Thyroid gland (tissue), 4 donors: Measurements from ENCODE around the gene PRSS3. TPM values are rescaled to one million over a fixed set of nuclear protein-coding genes. Genes with fewer than 3 reads are reported as not detected.
"Not testable (repeated sequence)": the region's sequence is repeated elsewhere in the genome, so short reads cannot be mapped to it uniquely, and the experiment has no call there.

ENCODE experiments used
- DNase-seq, 2 donors: peaks; one replicate each; pipeline ENCODE4 v3.0.0-alpha.2; 2019
- H3K27ac ChIP-seq, 3 donors: fragments of 200-600 bp; sonication (generic); 1 replicate in 2 of 3; 2 replicates in 1 of 3; pipeline ENCODE4 v1.5.1; 2016 to 2019; ENCODE audit warnings: mild to moderate bottlenecking in 1 of 3, moderate library complexity in 1 of 3
- H3K27me3 ChIP-seq: fragments of 200-600 bp; sonication (generic); one replicate; pipeline ENCODE4 v1.5.1; 2019
- H3K36me3 ChIP-seq, 2 donors: fragments of 200-600 bp; sonication (generic); one replicate each; pipeline ENCODE4 v1.5.1; 2016 to 2019
- H3K4me1 ChIP-seq, 2 donors: fragments of 200-600 bp; sonication (generic); one replicate each; pipeline ENCODE4 v1.5.1; 2017 to 2019
- H3K4me3 ChIP-seq, 3 donors: fragments of 200-600 bp; sonication (generic); replicated peaks in 1 of 3; 1 replicate in 2 of 3; 2 replicates in 1 of 3; pipeline ENCODE4 v1.5.1; 2016; ENCODE audit warnings: mild to moderate bottlenecking in 1 of 3
- H3K9me3 ChIP-seq: fragments of 200-600 bp; sonication (generic); one replicate; pipeline ENCODE4 v1.5.1; 2017
- POLR2A ChIP-seq, 2 donors: fragments of 450-650 bp; IDR thresholded peaks; one replicate each; pipeline ENCODE4 v1.6.1; 2017; ENCODE audit warnings: antibody characterized with exemption in 2 of 2, mild to moderate bottlenecking in 2 of 2, moderate library complexity in 1 of 2
- whole genome bisulfite sequencing, 2 donors: methylation state at CpG; one replicate each; pipeline ENCODE4 v1.1.5; 2017; 5-methylcytosine and 5-hydroxymethylcytosine counted together
- intact Hi-C: fragments of 100-400 bp; cut with DNase I; formaldehyde crosslinking; loops from one replicate; pipeline ENCODE4 v1.15.1; 2023
- small RNA-seq: library from RNA; depleted of rRNA; stranded (forward); fragments of <200 nt; gene quantifications from one replicate; pipeline ENCODE3, GENCODE V24; 2016
- total RNA-seq, 4 donors: library from RNA; depleted of rRNA; stranded (reverse); fragments of >200 nt; gene quantifications; one replicate each; pipeline ENCODE4 v1.2.3, GENCODE V29; 2016
- TF ChIP-seq, protein P1 (sequence below), 6 experiments: fragments of 200-600 bp in 3 of 6; fragments of 450-650 bp in 3 of 6; sonication (generic) in 3 of 6; IDR thresholded peaks; one replicate each; pipeline ENCODE4 v1.5.1; 2016 to 2019; ENCODE audit warnings: antibody characterized with exemption in 6 of 6, mild to moderate bottlenecking in 2 of 6, inconsistent platforms in 1 of 6, moderate library complexity in 1 of 6

Gene PRSS3
- total RNA-seq, 4 donors from 2014 or later, result not detected

- no peak for DNase-seq
- WGBS, 2 donors, result 68 to 71% methylated on average over 2 of the region's 2 CpGs
- no peak overlapping the region for H3K4me3 ChIP-seq
- intact Hi-C loops, result no loop called here
- no peak overlapping the region for H3K27ac ChIP-seq
- H3K4me1 ChIP-seq, result peaks cover 4 to 13% of the 10 kb centered on the region in 2 donors
- no peaks in the 10 kb centered on the region for H3K36me3 ChIP-seq
- no peaks in the 10 kb centered on the region for H3K9me3 ChIP-seq
- no peaks in the 10 kb centered on the region for H3K27me3 ChIP-seq
- TF ChIP-seq POLR2A (IDR thresholded peaks at IDR 0.05), result no peak
- TF ChIP-seq, protein P1, sequence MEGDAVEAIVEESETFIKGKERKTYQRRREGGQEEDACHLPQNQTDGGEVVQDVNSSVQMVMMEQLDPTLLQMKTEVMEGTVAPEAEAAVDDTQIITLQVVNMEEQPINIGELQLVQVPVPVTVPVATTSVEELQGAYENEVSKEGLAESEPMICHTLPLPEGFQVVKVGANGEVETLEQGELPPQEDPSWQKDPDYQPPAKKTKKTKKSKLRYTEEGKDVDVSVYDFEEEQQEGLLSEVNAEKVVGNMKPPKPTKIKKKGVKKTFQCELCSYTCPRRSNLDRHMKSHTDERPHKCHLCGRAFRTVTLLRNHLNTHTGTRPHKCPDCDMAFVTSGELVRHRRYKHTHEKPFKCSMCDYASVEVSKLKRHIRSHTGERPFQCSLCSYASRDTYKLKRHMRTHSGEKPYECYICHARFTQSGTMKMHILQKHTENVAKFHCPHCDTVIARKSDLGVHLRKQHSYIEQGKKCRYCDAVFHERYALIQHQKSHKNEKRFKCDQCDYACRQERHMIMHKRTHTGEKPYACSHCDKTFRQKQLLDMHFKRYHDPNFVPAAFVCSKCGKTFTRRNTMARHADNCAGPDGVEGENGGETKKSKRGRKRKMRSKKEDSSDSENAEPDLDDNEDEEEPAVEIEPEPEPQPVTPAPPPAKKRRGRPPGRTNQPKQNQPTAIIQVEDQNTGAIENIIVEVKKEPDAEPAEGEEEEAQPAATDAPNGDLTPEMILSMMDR (IDR thresholded peaks at IDR 0.05), result no peak
These were observed 45.0 kb downstream of the PRSS3 start for GRCh38 chr9:33840381-33840780.

- H3K27ac ChIP-seq, result no peak overlapping the region
- no peak for TF ChIP-seq POLR2A (IDR thresholded peaks at IDR 0.05)
- TF ChIP-seq, protein P1 (IDR thresholded peaks at IDR 0.05), result no peak
- H3K9me3 ChIP-seq, result no peaks in the 10 kb centered on the region
- no peak for DNase-seq
- no peak overlapping the region for H3K4me3 ChIP-seq
- no peaks in the 10 kb centered on the region for H3K27me3 ChIP-seq
- no peaks in the 10 kb centered on the region for H3K36me3 ChIP-seq
- 88 to 89% methylated on average over 5 of the region's 5 CpGs for WGBS, 2 donors
- intact Hi-C loops, result no loop called here
- H3K4me1 ChIP-seq, result peaks cover 2 to 13% of the 10 kb centered on the region in 2 donors
These were observed 48.1 kb downstream of the PRSS3 start for GRCh38 chr9:33843312-33843961.

DNA sequence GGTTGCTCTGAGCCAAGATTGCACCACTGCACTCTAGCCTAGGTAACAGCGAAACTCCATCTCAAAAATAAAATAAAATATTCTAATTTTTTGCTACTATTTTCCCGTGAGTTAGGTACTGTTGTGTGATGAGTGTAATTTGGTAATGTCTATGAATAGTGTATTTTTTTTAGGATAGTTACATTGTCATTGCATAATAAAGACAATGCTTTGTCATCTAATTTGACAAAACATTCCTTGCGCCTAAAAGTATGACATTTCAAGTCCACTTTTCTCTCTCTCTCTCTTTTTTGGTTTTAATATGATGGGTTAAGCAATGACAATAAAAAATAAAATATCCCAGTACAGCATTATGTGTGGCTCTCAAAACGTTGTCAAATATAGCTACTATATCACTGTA is 50.9 kb downstream of the PRSS3 start:
- no peak for DNase-seq
- no peaks in the 10 kb centered on the region for H3K27me3 ChIP-seq
- 90 to 93% methylated on average over 4 of the region's 4 CpGs for WGBS, 2 donors
- no peak for TF ChIP-seq POLR2A (IDR thresholded peaks at IDR 0.05)
- TF ChIP-seq, protein P1 (IDR thresholded peaks at IDR 0.05), result no peak
- H3K4me3 ChIP-seq, result no peak overlapping the region
- intact Hi-C loops, result no loop called here
- H3K9me3 ChIP-seq, result no peaks in the 10 kb centered on the region
- H3K36me3 ChIP-seq, result no peaks in the 10 kb centered on the region
- no peak overlapping the region for H3K27ac ChIP-seq
- peaks cover 20 to 36% of the 10 kb centered on the region in 2 donors for H3K4me1 ChIP-seq

DNA sequence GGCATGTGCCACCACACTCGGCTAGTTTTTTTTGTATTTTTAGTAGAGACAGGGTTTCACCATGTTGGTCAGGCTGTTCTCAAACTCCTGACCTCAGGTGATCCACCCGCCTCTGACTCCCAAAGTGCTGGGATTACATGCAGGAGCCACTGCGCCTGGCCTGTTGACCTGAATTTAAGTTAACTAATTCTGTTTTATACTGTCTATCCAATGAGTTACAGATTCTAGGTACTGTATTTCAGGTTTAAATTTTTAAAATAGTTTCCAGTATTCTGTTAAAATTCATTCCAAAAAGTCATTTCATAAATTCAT is 52.5 kb downstream of the PRSS3 start:
- H3K4me3 ChIP-seq, H3K27me3 ChIP-seq, DNase-seq, H3K9me3 ChIP-seq, H3K27ac ChIP-seq, intact Hi-C loops, H3K36me3 ChIP-seq: not testable (repeated sequence)
- H3K4me1 ChIP-seq, result peaks cover 36 to 51% of the 10 kb centered on the region in 2 donors
- WGBS, 2 donors, result 95 to 96% methylated on average over 3 of the region's 3 CpGs

Small RNA genes within 50 kb of the gene (small RNA-seq; reads per million reads assigned to genes)
- gene RF00019, result not detected

Other genes with a start within 250 kb of the PRSS3 start
- gene UBE2R2, start 21.6 kb downstream of the PRSS3 start, total RNA-seq, result 10 to 100 TPM; 22.8 to 31.4 (median 25.8) TPM